Heart left ventricle (tissue), 13 donors: Measurements from ENCODE around the gene ZNF683.

Source experiments
- POLR2A ChIP-seq, 2 donors: fragments of 450-650 bp; IDR thresholded peaks; one replicate each; pipeline ENCODE4 v1.6.1; 2017; ENCODE audit warnings: antibody characterized with exemption in 2 of 2, mild to moderate bottlenecking in 2 of 2, moderate library complexity in 2 of 2
- TF ChIP-seq, protein P1 (sequence below), 12 donors: fragments of 200-600 bp; sonication (generic) in 4 of 12; IDR thresholded peaks; one replicate each; pipeline versions ENCODE4 v1.5.0 to v1.8.0; 2018 to 2022; ENCODE audit warnings: antibody characterized with exemption in 12 of 12, mild to moderate bottlenecking in 5 of 12
- donor health status: ischemic (EF 13 %, LVEDD 7.1; RV severe dilation, severe dysfunction).
- donor health status: DM: no; HTN: yes; CAD: no.
- donor health status: DM: no; HTN: no; CAD: no.
- donor health status: ischemic (EF 25% LVEDD 6.9; RV normal size, moderate dysfunction).
- donor health status: ischemic (EF 25% LVEDD 5.7; RV mildly dilated, moderate dysfunction).
- donor health status: ischemic (EF 35%, LVEDD 5.7; RV mildly dilated, moderate dysfunction).
- donor health status: nonischemic (EF 11% LVEDD 7.7; RV severe dilation, severe dysfunction).
- donor health status: DM: yes; HTN: yes; CAD: no.
- donor health status: PGD.
- donor health status: ischemic (EF 29% LVEDD 5.4; RV normal size, mild dysfunction).
- donor health status: nonischemic (EF 23%, LVEDD 6.1; RV moderate dilation, normal function).

DNA sequence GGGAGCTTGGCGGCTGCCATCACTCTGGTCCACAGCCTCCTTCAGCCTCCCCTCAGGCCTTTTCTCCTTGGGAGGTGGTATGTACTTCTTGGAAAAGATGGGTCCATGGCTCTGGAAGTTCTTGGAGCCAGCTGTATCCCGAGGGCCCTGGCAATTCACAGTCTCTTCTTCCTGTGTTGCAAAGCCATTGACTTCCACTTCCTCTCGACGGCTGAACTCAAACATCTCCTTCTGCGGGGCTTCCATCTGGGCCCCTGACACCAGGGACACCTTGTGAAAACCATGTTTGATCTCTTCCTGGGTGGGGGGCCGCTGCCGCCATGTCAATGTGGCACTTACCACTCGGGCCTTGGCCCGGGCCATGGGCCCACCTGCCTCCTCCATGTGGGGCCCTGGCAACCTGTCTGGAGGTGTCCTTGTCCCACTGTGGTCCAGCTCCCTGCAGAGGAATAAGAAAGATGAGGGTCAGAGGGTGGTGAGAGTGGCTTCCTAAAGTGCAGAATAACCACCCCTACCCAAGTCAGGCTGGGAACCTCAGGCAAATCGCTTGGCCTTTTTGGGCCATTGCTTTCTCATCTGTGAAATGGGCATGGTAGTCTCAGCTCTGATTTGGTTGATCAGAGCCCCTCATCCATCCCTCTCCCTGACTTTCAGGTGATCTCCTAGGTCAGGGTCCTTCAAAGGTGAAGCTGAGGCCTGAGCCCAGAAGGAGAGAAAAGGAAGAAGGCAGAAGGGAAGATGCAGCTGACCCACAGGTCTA is 26.1 kb downstream of the ZNF683 start:
- TF ChIP-seq, protein P1, sequence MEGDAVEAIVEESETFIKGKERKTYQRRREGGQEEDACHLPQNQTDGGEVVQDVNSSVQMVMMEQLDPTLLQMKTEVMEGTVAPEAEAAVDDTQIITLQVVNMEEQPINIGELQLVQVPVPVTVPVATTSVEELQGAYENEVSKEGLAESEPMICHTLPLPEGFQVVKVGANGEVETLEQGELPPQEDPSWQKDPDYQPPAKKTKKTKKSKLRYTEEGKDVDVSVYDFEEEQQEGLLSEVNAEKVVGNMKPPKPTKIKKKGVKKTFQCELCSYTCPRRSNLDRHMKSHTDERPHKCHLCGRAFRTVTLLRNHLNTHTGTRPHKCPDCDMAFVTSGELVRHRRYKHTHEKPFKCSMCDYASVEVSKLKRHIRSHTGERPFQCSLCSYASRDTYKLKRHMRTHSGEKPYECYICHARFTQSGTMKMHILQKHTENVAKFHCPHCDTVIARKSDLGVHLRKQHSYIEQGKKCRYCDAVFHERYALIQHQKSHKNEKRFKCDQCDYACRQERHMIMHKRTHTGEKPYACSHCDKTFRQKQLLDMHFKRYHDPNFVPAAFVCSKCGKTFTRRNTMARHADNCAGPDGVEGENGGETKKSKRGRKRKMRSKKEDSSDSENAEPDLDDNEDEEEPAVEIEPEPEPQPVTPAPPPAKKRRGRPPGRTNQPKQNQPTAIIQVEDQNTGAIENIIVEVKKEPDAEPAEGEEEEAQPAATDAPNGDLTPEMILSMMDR (IDR thresholded peaks at IDR 0.05): no peak
- no peak for TF ChIP-seq POLR2A (IDR thresholded peaks at IDR 0.05)
